Fibroblast of mammary gland (primary cell): ENCODE measurements around the gene KBTBD6.

ENCODE experiments used
- DNase-seq: peaks from one replicate; pipeline ENCODE4 v3.0.0-alpha.2; 2010; ENCODE audit warnings: low read depth
- H3K4me3 ChIP-seq: 2 replicates; pipeline ENCODE4 v1.5.1; 2011; ENCODE audit warnings: low read depth, mild to moderate bottlenecking, low read length, moderate library complexity; ENCODE audit not compliant: control insufficient read depth
- TF ChIP-seq, protein P1 (sequence below): conservative IDR thresholded peaks from 2 replicates; pipeline ENCODE4 v1.5.1; 2011; ENCODE audit warnings: low read depth, low read length, inconsistent platforms; ENCODE audit not compliant: control insufficient read depth, insufficient read depth

The KBTBD6 gene

DNA sequence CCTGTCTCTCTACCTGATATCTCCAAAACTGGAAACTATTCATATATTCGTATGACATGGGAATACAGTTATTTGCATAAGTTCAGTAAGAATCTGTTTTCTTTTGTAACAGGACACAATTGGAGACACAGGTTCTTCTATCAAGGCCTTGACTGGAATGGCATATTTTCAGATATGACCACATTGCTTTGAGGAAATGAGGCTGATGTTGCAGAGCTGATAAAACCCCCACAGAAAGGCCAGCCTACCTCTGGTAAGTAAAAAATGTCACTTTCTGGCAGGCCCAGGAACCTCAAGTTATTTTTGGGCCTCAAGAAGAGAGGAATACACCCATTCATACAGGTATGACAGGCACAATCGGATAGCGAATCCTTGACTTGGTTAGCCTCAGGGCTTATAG lies 29.5 kb upstream of the KBTBD6 start:
- TF ChIP-seq, protein P1, sequence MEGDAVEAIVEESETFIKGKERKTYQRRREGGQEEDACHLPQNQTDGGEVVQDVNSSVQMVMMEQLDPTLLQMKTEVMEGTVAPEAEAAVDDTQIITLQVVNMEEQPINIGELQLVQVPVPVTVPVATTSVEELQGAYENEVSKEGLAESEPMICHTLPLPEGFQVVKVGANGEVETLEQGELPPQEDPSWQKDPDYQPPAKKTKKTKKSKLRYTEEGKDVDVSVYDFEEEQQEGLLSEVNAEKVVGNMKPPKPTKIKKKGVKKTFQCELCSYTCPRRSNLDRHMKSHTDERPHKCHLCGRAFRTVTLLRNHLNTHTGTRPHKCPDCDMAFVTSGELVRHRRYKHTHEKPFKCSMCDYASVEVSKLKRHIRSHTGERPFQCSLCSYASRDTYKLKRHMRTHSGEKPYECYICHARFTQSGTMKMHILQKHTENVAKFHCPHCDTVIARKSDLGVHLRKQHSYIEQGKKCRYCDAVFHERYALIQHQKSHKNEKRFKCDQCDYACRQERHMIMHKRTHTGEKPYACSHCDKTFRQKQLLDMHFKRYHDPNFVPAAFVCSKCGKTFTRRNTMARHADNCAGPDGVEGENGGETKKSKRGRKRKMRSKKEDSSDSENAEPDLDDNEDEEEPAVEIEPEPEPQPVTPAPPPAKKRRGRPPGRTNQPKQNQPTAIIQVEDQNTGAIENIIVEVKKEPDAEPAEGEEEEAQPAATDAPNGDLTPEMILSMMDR, result no peak
- no peak for DNase-seq

DNA sequence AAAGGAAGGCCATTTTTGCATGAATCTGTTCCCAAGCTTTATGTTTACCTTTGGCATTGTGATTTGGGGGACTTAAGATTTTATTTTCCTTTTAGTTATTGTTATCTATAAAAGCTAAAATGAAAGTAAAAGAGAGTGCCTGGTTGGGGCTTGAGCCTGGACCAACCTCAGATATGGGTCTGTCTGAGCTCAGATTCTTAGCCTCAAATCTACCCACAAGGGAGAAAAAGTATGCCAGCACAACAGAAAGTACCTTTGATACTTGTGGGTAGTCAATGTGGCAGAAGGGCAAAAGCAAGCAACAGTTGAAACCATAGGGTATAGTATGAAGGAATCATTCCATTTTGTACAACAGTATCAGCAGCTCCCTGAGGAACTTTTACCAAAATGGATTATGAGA lies 26.6 kb upstream of the KBTBD6 start:
- no peak overlapping the region for H3K4me3 ChIP-seq
- TF ChIP-seq, protein P1, result no peak
- no peak for DNase-seq

More for the DNA sequence above, 29.5 kb upstream of the KBTBD6 start:
- H3K4me3 ChIP-seq, result no peak overlapping the region

DNA sequence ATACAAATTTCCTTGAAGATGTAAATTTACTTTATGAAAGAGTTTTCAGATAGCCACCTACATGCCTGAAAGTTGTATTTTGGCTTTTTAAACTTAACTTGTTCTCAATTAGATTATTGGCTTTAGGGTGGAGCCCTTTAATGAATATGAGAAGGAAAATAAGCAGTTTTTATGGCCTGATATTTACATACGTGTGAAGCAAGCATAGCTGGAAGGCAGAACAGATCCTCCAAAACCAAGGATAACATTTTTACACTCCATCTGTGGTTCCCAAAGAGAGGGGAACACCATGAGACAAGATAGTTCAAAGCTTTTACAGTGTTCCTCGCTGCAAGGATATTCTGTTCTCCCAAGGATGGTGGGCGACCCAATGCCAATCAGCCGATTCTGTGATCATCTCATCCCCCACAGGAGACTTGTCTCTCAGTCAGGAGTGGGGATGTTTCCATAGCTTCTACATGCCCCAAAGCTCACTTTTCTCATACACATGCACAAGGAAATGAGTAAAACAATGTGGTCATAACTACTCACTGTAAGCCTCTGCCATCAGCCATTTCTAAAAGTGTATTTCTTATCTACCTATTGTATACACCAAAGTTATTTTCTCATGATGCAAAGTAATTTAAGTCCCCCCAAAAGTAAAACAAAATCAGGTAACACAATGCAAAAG lies 24.6 kb upstream of the KBTBD6 start:
- TF ChIP-seq, protein P1, result no peak
- H3K4me3 ChIP-seq, result no peak overlapping the region
- DNase-seq, result no peak

DNA sequence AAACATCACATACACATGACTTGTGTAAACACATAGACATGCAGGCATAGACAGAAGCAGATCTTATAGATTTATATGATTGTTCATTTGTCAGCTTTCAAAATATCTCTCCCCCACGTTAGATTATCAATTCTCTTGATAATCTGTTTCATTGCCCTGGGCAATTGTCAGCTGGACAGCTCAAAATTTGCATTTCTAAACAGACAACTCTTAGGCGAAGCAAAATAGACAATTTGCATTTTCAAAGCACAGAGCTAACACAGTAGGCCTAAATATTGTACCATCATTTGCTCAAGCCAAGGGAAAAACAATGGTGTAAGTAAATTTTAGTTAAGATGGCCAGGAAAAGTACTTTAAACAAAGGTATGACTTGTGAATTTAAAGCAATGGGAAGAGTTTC lies 24.0 kb upstream of the KBTBD6 start:
- H3K4me3 ChIP-seq, result no peak overlapping the region
- no peak for DNase-seq
- TF ChIP-seq, protein P1, result no peak

DNA sequence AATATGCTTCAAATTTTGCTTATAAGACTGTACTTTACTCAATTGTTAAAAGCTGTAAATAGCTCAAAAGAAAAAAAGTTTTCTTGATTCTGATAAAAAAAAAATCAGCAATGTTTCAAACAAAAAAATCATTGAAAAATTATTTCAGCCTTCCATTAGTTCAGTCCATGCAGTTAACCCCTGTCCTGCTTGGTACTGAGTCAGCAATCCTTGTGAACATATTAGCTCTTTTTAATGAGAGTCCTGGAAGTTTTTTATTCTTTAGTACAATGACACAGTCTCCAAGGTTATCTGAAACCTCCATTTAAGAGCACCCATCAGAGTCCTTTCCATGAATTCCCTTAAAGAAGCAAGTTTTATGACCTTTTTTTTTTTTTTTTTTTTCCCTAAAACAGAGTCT lies 21.4 kb upstream of the KBTBD6 start:
- no peak overlapping the region for H3K4me3 ChIP-seq
- DNase-seq, result no peak
- TF ChIP-seq, protein P1, result no peak

DNA sequence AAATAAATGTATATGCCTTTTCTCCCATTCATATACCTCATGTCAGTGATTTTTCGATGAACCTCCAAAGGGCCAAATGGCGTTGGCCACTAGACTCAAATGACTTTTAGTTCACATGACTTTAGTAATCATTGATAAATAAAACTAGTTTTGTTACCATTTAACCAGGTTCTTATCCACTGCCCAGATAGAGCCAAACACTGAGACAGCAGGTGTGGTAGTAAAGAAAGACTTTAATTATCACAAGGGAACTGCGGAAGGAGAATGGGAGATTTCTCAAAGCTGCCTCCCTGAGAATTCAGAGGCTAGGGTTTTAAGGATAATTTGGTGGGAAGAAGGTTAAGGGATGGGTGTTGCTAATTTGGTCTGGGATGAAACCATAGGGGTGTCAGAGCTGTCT lies 19.4 kb upstream of the KBTBD6 start:
- DNase-seq, result no peak
- TF ChIP-seq, protein P1, result no peak
- no peak overlapping the region for H3K4me3 ChIP-seq

DNA sequence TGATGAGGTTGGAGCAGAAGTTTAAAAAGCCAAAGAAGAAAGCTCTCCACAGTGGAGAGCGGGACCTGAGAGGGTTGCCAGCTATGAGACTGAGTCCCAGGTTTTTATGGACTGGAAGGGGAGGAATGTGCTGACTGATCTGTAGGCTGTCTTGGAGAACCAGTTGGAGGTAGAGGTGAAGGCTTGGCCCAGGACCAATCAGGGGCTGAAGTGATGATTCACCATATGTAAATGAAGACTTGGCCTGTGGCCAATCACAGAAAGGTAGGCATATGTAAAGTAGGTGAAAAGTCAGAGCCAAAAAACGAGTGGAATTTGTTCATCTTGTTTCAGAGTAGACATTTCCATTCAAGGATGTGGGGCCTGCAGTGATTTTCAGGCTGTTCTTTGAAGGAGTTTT lies 17.5 kb upstream of the KBTBD6 start:
- H3K4me3 ChIP-seq, result no peak overlapping the region
- no peak for DNase-seq
- TF ChIP-seq, protein P1, result no peak
